SK-N-SH treated with all-trans-retinoic acid at 6 μM for 48 hours (cell line): ENCODE data around the gene C2orf81.

ENCODE experiments used
- ATAC-seq: fragments of 200-7000 bp; cut with Tn5 transposase; 3 replicates; pipeline ENCODE4 v1.9.1; 2020; ENCODE audit warnings: mild to moderate bottlenecking, moderate library complexity
- ARNTL ChIP-seq: fragments of 450-650 bp; formaldehyde crosslinking; IDR thresholded peaks from 2 replicates; pipeline ENCODE4 v1.5.0; 2020; ENCODE audit warnings: low read depth, mild to moderate bottlenecking, moderate library complexity, borderline replicate concordance
- CREB5 ChIP-seq: fragments of 250-450 bp; sonication (Bioruptor Pico); IDR thresholded peaks from 2 replicates; pipeline ENCODE4 v1.5.1; 2020; ENCODE audit warnings: low read depth, mild to moderate bottlenecking, moderate library complexity
- CSDC2 ChIP-seq: fragments of 250-450 bp; sonication (Bioruptor Pico); IDR thresholded peaks from 2 replicates; pipeline ENCODE4 v1.5.0; 2020; ENCODE audit warnings: mild to moderate bottlenecking, moderate library complexity
- CSRNP3 ChIP-seq: fragments of 250-450 bp; sonication (Bioruptor Pico); IDR thresholded peaks from 2 replicates; pipeline ENCODE4 v1.5.1; 2021; ENCODE audit warnings: mild to moderate bottlenecking, moderate library complexity
- ESRRG ChIP-seq: fragments of 250-450 bp; sonication (Bioruptor Pico); IDR thresholded peaks from 2 replicates; pipeline ENCODE4 v1.6.1; 2021; ENCODE audit warnings: mild to moderate bottlenecking
- GLIS3 ChIP-seq: fragments of 250-450 bp; sonication (Bioruptor Pico); IDR thresholded peaks from 2 replicates; pipeline ENCODE4 v1.5.0; 2020; ENCODE audit warnings: mild to moderate bottlenecking, moderate library complexity
- ISL1 ChIP-seq: fragments of 250-450 bp; sonication (Bioruptor Pico); IDR thresholded peaks from 2 replicates; pipeline ENCODE4 v2.1.2; 2022; ENCODE audit warnings: mild to moderate bottlenecking, moderate library complexity
- OSR1 ChIP-seq: fragments of 250-450 bp; sonication (Bioruptor Pico); IDR thresholded peaks from 2 replicates; pipeline ENCODE4 v1.8.0; 2022; ENCODE audit warnings: moderate library complexity, mild to moderate bottlenecking, inconsistent platforms
- POU6F1 ChIP-seq: fragments of 250-450 bp; sonication (Bioruptor Pico); IDR thresholded peaks from 2 replicates; pipeline ENCODE4 v1.8.0; 2021; ENCODE audit warnings: low read depth, mild to moderate bottlenecking, moderate library complexity, borderline replicate concordance
- PPARA ChIP-seq: fragments of 250-450 bp; sonication (Bioruptor Pico); IDR thresholded peaks from 2 replicates; pipeline ENCODE4 v1.5.0; 2020; ENCODE audit warnings: mild to moderate bottlenecking, borderline replicate concordance
- RARB ChIP-seq: fragments of 250-450 bp; sonication (Bioruptor Pico); IDR thresholded peaks from 2 replicates; pipeline ENCODE4 v1.8.0; 2021; ENCODE audit warnings: mild to moderate bottlenecking, moderate library complexity
- SNAI2 ChIP-seq: fragments of 250-450 bp; sonication (Bioruptor Pico); IDR thresholded peaks from 2 replicates; pipeline ENCODE4 v1.5.0; 2020; ENCODE audit warnings: mild to moderate bottlenecking, moderate library complexity
- TCF4 ChIP-seq: fragments of 250-450 bp; sonication (Bioruptor Pico); IDR thresholded peaks from 2 replicates; pipeline ENCODE4 v1.8.0; 2021; ENCODE audit warnings: mild to moderate bottlenecking, moderate library complexity, borderline replicate concordance
- TOX ChIP-seq: fragments of 250-450 bp; sonication (Bioruptor Pico); IDR thresholded peaks from 2 replicates; pipeline ENCODE4 v1.8.0; 2021; ENCODE audit warnings: mild to moderate bottlenecking, moderate library complexity, borderline replicate concordance
- ZFP3 ChIP-seq: fragments of 250-450 bp; sonication (Bioruptor Pico); IDR thresholded peaks from 2 replicates; pipeline ENCODE4 v1.5.0; 2020; ENCODE audit warnings: mild to moderate bottlenecking, moderate library complexity
- ZFP30 ChIP-seq: fragments of 450-650 bp; formaldehyde crosslinking; IDR thresholded peaks from 2 replicates; pipeline ENCODE4 v1.5.0; 2022; ENCODE audit warnings: mild to moderate bottlenecking, moderate library complexity
- ZNF565 ChIP-seq: fragments of 450-650 bp; formaldehyde crosslinking; conservative IDR thresholded peaks from 2 replicates; pipeline ENCODE4 v1.5.0; 2020; ENCODE audit warnings: low read depth, mild to moderate bottlenecking, moderate library complexity
- ZNF70 ChIP-seq: fragments of 450-650 bp; formaldehyde crosslinking; IDR thresholded peaks from 2 replicates; pipeline ENCODE4 v1.5.0; 2020; ENCODE audit warnings: mild to moderate bottlenecking, moderate library complexity
- TF ChIP-seq, protein P1 (sequence below): fragments of 250-450 bp; sonication (Bioruptor Pico); IDR thresholded peaks from 2 replicates; pipeline ENCODE4 v1.5.0; 2020; ENCODE audit warnings: mild to moderate bottlenecking, moderate library complexity
- TF ChIP-seq, protein P2 (sequence below): fragments of 250-450 bp; sonication (Bioruptor Pico); IDR thresholded peaks from 2 replicates; pipeline ENCODE4 v1.8.0; 2020; ENCODE audit warnings: mild to moderate bottlenecking, moderate library complexity, borderline replicate concordance

Gene C2orf81

DNA sequence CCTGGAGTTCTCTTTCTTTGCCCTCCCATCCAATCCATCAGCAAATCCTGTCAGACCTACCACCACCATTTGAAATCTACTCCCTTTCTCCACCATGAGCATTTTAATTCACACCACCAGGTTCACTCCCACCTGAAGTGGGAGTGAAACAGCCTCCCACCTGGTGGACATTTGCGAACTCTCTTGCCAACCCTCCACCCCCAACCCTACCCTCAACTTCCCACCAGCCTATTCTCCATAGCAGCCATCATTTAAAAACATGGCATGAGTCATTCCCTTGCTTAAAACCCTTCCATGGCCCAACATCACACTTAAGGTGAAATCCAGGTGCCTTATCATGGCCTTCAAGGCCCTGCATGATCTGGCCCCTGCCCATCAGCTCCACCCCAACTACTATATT, 16.8 kb upstream of the C2orf81 start (continued):
- no peak for TF ChIP-seq POU6F1 (CRISPR knock-in tag)
- TF ChIP-seq RARB (CRISPR knock-in tag) = no peak
- no peak for TF ChIP-seq ZFP30 (CRISPR knock-in tag)
- TF ChIP-seq SNAI2 (CRISPR knock-in tag) = no peak
- no peak for TF ChIP-seq ZFP3
- no peak for TF ChIP-seq ZNF565 (CRISPR knock-in tag)

DNA sequence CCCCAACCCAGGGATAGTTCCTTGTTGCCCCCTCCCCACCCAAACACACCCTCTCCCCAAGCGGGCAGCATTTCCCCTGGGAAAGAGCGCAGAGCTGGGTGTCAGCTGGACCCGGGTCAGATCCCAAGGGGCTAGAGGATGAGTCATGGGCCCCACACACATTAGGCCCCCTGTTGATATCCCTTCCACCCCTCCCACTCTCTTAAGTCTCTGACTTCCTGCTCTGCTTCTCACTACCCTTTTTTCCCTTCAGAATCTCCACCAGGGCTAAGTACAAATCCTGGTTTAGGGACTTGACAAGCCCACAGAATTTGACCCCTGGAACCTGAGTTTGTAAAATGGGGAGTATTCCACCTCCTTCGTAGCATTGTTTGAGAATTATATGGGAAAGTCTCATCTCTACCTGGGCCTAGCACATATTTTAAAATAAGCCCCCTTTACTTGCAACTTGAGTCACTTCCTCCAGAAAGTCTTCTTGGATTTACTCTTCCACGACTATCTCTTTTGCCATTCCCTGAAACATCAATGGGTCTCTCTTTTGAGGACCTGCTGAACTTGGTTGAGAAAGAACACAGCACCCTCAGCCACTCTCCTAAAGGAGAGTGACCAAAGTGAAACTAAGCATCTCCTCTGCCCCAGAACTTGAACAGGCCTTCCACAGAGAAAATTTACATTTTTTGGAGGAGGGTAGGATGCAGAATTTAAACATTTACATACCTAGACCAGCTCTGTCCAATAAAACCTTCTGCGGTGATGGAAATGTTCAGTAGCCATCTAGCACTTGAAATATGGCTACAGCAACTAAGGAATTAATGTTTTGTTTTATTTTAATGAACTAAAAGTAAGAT, 15.7 kb upstream of the C2orf81 start:
- no peak for ATAC-seq
- TF ChIP-seq ZNF70 (CRISPR knock-in tag) (no peak), OSR1 (CRISPR knock-in tag) (no peak), ZFP3 (no peak), ARNTL (no peak), GLIS3 (CRISPR knock-in tag) (no peak)

GRCh38 chr2:74436111-74436805, 14.8 kb upstream of the C2orf81 start:
- no peak for ATAC-seq
- TF ChIP-seq ZNF565 (CRISPR knock-in tag) (no peak), ISL1 (CRISPR knock-in tag) (no peak)

DNA sequence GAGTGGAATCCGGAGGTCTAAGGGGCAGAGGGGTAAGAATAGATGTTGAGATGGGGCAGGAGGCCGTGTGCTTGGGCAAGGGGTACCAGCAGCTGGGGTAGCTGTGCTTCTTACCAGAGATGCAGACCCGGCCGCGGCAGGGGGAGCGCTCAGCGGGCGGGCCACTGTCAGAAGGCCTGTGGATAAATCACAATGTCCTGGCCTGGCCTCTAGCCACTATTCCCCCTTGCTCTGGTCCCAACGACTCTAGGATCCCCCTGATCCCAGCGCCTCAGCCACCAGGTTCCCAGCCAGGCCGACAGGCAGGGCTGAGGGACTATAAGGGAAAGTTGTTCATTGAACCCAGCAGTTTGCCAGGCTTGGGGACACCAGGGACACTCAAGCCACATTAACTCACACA, 9.1 kb upstream of the C2orf81 start:
- TF ChIP-seq TCF4 (CRISPR knock-in tag) (no peak), CSRNP3 (no peak), PPARA (no peak), ZNF565 (CRISPR knock-in tag) (no peak), ARNTL (no peak), CREB5 (CRISPR knock-in tag) (no peak), ZFP3 (no peak), ESRRG (no peak), RARB (CRISPR knock-in tag) (no peak)
- ATAC-seq = no peak

- ATAC-seq = no peak; the same call in 2 of the 3 replicates
- TF ChIP-seq ZFP30 (CRISPR knock-in tag) (no peak), TCF4 (CRISPR knock-in tag) (no peak), SNAI2 (CRISPR knock-in tag) (no peak), ARNTL (no peak), CSDC2 (no peak), TOX (CRISPR knock-in tag) (no peak), POU6F1 (CRISPR knock-in tag) (no peak), GLIS3 (CRISPR knock-in tag) (no peak), ZNF565 (CRISPR knock-in tag) (no peak)
- TF ChIP-seq, protein P1, sequence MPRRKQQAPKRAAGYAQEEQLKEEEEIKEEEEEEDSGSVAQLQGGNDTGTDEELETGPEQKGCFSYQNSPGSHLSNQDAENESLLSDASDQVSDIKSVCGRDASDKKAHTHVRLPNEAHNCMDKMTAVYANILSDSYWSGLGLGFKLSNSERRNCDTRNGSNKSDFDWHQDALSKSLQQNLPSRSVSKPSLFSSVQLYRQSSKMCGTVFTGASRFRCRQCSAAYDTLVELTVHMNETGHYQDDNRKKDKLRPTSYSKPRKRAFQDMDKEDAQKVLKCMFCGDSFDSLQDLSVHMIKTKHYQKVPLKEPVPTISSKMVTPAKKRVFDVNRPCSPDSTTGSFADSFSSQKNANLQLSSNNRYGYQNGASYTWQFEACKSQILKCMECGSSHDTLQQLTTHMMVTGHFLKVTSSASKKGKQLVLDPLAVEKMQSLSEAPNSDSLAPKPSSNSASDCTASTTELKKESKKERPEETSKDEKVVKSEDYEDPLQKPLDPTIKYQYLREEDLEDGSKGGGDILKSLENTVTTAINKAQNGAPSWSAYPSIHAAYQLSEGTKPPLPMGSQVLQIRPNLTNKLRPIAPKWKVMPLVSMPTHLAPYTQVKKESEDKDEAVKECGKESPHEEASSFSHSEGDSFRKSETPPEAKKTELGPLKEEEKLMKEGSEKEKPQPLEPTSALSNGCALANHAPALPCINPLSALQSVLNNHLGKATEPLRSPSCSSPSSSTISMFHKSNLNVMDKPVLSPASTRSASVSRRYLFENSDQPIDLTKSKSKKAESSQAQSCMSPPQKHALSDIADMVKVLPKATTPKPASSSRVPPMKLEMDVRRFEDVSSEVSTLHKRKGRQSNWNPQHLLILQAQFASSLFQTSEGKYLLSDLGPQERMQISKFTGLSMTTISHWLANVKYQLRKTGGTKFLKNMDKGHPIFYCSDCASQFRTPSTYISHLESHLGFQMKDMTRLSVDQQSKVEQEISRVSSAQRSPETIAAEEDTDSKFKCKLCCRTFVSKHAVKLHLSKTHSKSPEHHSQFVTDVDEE (CRISPR knock-in tag) = no peak
- TF ChIP-seq, protein P2, sequence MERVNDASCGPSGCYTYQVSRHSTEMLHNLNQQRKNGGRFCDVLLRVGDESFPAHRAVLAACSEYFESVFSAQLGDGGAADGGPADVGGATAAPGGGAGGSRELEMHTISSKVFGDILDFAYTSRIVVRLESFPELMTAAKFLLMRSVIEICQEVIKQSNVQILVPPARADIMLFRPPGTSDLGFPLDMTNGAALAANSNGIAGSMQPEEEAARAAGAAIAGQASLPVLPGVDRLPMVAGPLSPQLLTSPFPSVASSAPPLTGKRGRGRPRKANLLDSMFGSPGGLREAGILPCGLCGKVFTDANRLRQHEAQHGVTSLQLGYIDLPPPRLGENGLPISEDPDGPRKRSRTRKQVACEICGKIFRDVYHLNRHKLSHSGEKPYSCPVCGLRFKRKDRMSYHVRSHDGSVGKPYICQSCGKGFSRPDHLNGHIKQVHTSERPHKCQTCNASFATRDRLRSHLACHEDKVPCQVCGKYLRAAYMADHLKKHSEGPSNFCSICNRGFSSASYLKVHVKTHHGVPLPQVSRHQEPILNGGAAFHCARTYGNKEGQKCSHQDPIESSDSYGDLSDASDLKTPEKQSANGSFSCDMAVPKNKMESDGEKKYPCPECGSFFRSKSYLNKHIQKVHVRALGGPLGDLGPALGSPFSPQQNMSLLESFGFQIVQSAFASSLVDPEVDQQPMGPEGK = no peak
These were observed 8.3 kb upstream of the C2orf81 start for GRCh38 chr2:74429487-74430451.
